Coronary artery (tissue), 2 donors: Measurements from ENCODE around the gene SAMM50.

Experiments
- DNase-seq: peaks from one replicate; pipeline ENCODE4 v3.0.0-alpha.2; 2017; ENCODE audit warnings: low spot score
- H3K27ac ChIP-seq, 2 donors: fragments of 200-600 bp; sonication (generic); one replicate each; pipeline ENCODE4 v1.5.1; 2016 to 2019
- H3K4me3 ChIP-seq: fragments of 200-600 bp; sonication (generic); 2 replicates; pipeline ENCODE4 v1.5.1; 2016; ENCODE audit warnings: mild to moderate bottlenecking, moderate library complexity
- CTCF ChIP-seq: fragments of 200-600 bp; sonication (generic); IDR thresholded peaks from one replicate; pipeline ENCODE4 v1.5.1; 2019; ENCODE audit warnings: antibody characterized with exemption

SAMM50 gene

GRCh38 chr22:43988116-43988820 is 33.0 kb downstream of the SAMM50 start:
- no peak for DNase-seq
- no peak overlapping the region for H3K4me3 ChIP-seq
- no peak overlapping the region for H3K27ac ChIP-seq
- TF ChIP-seq CTCF, result no peak

- TF ChIP-seq CTCF, result no peak
- DNase-seq, result no peak
- Histone ChIP-seq H3K27ac (no peak overlapping the region), H3K4me3 (no peak overlapping the region)
Observed at GRCh38 chr22:43988960-43989359, 33.7 kb downstream of the SAMM50 start.

GRCh38 chr22:43990044-43990443 is 34.8 kb downstream of the SAMM50 start:
- Histone ChIP-seq H3K4me3 (no peak overlapping the region), H3K27ac (no peak overlapping the region)
- no peak for TF ChIP-seq CTCF
- DNase-seq, result no peak

GRCh38 chr22:43991316-43992020 is 36.2 kb downstream of the SAMM50 start:
- H3K27ac ChIP-seq, result no peak overlapping the region
- no peak for TF ChIP-seq CTCF
- DNase-seq, result no peak
- no peak overlapping the region for H3K4me3 ChIP-seq

- DNase-seq, result no peak
- H3K27ac ChIP-seq, result no peak overlapping the region
- no peak for TF ChIP-seq CTCF
- H3K4me3 ChIP-seq, result no peak overlapping the region
Observed at GRCh38 chr22:43992331-43992821, 37.1 kb downstream of the SAMM50 start.

- TF ChIP-seq CTCF, result peak; percentile 86
- no peak for DNase-seq
- Histone ChIP-seq H3K4me3 (no peak overlapping the region), H3K27ac (no peak overlapping the region)
Observed at GRCh38 chr22:43993072-43993760, 38.0 kb downstream of the SAMM50 start.
